ENCODE results near the gene IKZF2. TPM values are rescaled to one million over a fixed set of nuclear protein-coding genes. Genes with fewer than 3 reads are reported as not detected.

The IKZF2 gene
- total RNA-seq, 1 experiment from 2014 or later: 0.44 TPM

GRCh38 chr2:213001297-213001910 is 150.0 kb downstream of the IKZF2 start:
- Histone ChIP-seq H3K27ac (ENCODE audit: low read length) (no peak overlapping the region), H3K4me1 (ENCODE audit: control insufficient read depth, insufficient read depth, low read length) (no peaks in the 10 kb centered on the region), H3K9me3 (ENCODE audit: control insufficient read depth, insufficient read depth, low read depth, low read length) (no peaks in the 10 kb centered on the region), H3K36me3 (ENCODE audit: control insufficient read depth, insufficient read depth, low read length) (no peaks in the 10 kb centered on the region), H3K4me3 (ENCODE audit: low read depth in 2 of 2, low read length in 2 of 2) (no peak overlapping the region), H3K27me3 (ENCODE audit: control insufficient read depth, insufficient read depth, low read length) (no peaks in the 10 kb centered on the region)
- BruUV-seq (replicated peaks): no TSS peak
- in situ Hi-C loops (cut with HindIII; ENCODE audit: low pct_unique_long_range_greater_than_20kb, low sequenced_read_pairs) (no loop called here), intact Hi-C loops (cut with micrococcal nuclease; ENCODE audit: unreplicated experiment) (no loop called here)
- DNase-seq (ENCODE audit: low read depth, low spot score) (no peak), ATAC-seq (no peak)
- TF ChIP-seq, protein P1, sequence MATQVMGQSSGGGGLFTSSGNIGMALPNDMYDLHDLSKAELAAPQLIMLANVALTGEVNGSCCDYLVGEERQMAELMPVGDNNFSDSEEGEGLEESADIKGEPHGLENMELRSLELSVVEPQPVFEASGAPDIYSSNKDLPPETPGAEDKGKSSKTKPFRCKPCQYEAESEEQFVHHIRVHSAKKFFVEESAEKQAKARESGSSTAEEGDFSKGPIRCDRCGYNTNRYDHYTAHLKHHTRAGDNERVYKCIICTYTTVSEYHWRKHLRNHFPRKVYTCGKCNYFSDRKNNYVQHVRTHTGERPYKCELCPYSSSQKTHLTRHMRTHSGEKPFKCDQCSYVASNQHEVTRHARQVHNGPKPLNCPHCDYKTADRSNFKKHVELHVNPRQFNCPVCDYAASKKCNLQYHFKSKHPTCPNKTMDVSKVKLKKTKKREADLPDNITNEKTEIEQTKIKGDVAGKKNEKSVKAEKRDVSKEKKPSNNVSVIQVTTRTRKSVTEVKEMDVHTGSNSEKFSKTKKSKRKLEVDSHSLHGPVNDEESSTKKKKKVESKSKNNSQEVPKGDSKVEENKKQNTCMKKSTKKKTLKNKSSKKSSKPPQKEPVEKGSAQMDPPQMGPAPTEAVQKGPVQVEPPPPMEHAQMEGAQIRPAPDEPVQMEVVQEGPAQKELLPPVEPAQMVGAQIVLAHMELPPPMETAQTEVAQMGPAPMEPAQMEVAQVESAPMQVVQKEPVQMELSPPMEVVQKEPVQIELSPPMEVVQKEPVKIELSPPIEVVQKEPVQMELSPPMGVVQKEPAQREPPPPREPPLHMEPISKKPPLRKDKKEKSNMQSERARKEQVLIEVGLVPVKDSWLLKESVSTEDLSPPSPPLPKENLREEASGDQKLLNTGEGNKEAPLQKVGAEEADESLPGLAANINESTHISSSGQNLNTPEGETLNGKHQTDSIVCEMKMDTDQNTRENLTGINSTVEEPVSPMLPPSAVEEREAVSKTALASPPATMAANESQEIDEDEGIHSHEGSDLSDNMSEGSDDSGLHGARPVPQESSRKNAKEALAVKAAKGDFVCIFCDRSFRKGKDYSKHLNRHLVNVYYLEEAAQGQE (IDR thresholded peaks at IDR 0.05; ENCODE audit: insufficient read depth in 1 of 2, low read depth in 2 of 2, low read length in 1 of 2): no peak
- no peak for TF ChIP-seq POLR2AphosphoS5 (IDR thresholded peaks at IDR 0.05; ENCODE audit: low read depth, low read length)
- TF ChIP-seq CTCF (IDR thresholded peaks at IDR 0.05): no peak
- no peak for TF ChIP-seq TCF7L2 (IDR thresholded peaks at IDR 0.05; ENCODE audit: low read depth, low read length)
- no peak for TF ChIP-seq SIN3A (IDR thresholded peaks at IDR 0.05; ENCODE audit: borderline replicate concordance, insufficient read depth, low read depth, low read length)
- CTCF ChIA-PET: no interaction called here
- POLR2A ChIA-PET: no interaction called here

GRCh38 chr2:212998626-212999359 is 152.6 kb downstream of the IKZF2 start:
- Histone ChIP-seq H3K36me3 (ENCODE audit: control insufficient read depth, insufficient read depth, low read length) (no peaks in the 10 kb centered on the region), H3K4me1 (ENCODE audit: control insufficient read depth, insufficient read depth, low read length) (no peaks in the 10 kb centered on the region), H3K9me3 (ENCODE audit: control insufficient read depth, insufficient read depth, low read depth, low read length) (no peaks in the 10 kb centered on the region), H3K27me3 (ENCODE audit: control insufficient read depth, insufficient read depth, low read length) (no peaks in the 10 kb centered on the region), H3K4me3 (ENCODE audit: low read depth in 2 of 2, low read length in 2 of 2) (no peak overlapping the region), H3K27ac (ENCODE audit: low read length) (no peak overlapping the region)
- in situ Hi-C loops (cut with HindIII; ENCODE audit: low pct_unique_long_range_greater_than_20kb, low sequenced_read_pairs) (no loop called here), intact Hi-C loops (cut with micrococcal nuclease; ENCODE audit: unreplicated experiment) (no loop called here)
- no peak for DNase-seq (ENCODE audit: low read depth, low spot score)
- ATAC-seq: no peak
- ChIA-PET POLR2A (no interaction called here), CTCF (no interaction called here)
- no TSS peak for BruUV-seq (replicated peaks)
- TF ChIP-seq CTCF (IDR thresholded peaks at IDR 0.05) (no peak), TCF7L2 (IDR thresholded peaks at IDR 0.05; ENCODE audit: low read depth, low read length) (no peak), SIN3A (IDR thresholded peaks at IDR 0.05; ENCODE audit: borderline replicate concordance, insufficient read depth, low read depth, low read length) (no peak), POLR2AphosphoS5 (IDR thresholded peaks at IDR 0.05; ENCODE audit: low read depth, low read length) (no peak)
- TF ChIP-seq, protein P1 (IDR thresholded peaks at IDR 0.05; ENCODE audit: insufficient read depth in 1 of 2, low read depth in 2 of 2, low read length in 1 of 2): no peak
